HG02678 (cell line): ENCODE data around the gene EPS8L2.

ENCODE experiments used
- ATAC-seq: cut with Tn5 transposase; IDR thresholded peaks from one replicate; pipeline ENCODE4 v1.9.1; 2021; ENCODE audit warnings: mild to moderate bottlenecking, moderate library complexity; ENCODE audit not compliant: unreplicated experiment

EPS8L2 gene

GRCh38 chr11:705646-706438, at the start of gene EPS8L2:
Gene EPS8L2, plus strand, starts transcription at chr11:706231. Its CDS starts 3,177 bp downstream, at chr11:709408.
- ATAC-seq, result no peak

- no peak for ATAC-seq
Measured at GRCh38 chr11:656426-656825, 49.6 kb upstream of the EPS8L2 start.

- ATAC-seq, result no peak
Measured at GRCh38 chr11:656866-657265, 49.2 kb upstream of the EPS8L2 start.

GRCh38 chr11:657691-658126, 48.3 kb upstream of the EPS8L2 start:
- ATAC-seq, result no peak

- no peak for ATAC-seq
Measured at GRCh38 chr11:659532-660085, 46.4 kb upstream of the EPS8L2 start.

- ATAC-seq, result no peak
Measured at GRCh38 chr11:660281-660680, 45.8 kb upstream of the EPS8L2 start.

GRCh38 chr11:660681-661444, 45.2 kb upstream of the EPS8L2 start:
- ATAC-seq, result no peak

GRCh38 chr11:662689-663274, 43.2 kb upstream of the EPS8L2 start:
- ATAC-seq, result no peak

GRCh38 chr11:665062-665703, 40.8 kb upstream of the EPS8L2 start:
- no peak for ATAC-seq

GRCh38 chr11:665704-666281, 40.2 kb upstream of the EPS8L2 start:
- ATAC-seq, result no peak

GRCh38 chr11:673866-674265, 32.2 kb upstream of the EPS8L2 start:
- no peak for ATAC-seq

GRCh38 chr11:674406-674805, 31.6 kb upstream of the EPS8L2 start:
- ATAC-seq, result no peak

GRCh38 chr11:678297-678696, 27.7 kb upstream of the EPS8L2 start:
- no peak for ATAC-seq

- ATAC-seq, result no peak
Measured at GRCh38 chr11:679271-680207, 26.5 kb upstream of the EPS8L2 start.

GRCh38 chr11:680476-680875, 25.6 kb upstream of the EPS8L2 start:
- ATAC-seq, result no peak

GRCh38 chr11:680970-681369, 25.1 kb upstream of the EPS8L2 start:
- ATAC-seq, result no peak

- ATAC-seq, result no peak
Measured at GRCh38 chr11:686451-687243, 19.4 kb upstream of the EPS8L2 start.

GRCh38 chr11:687751-688150, 18.3 kb upstream of the EPS8L2 start:
- ATAC-seq, result no peak

- no peak for ATAC-seq
Measured at GRCh38 chr11:688681-689080, 17.4 kb upstream of the EPS8L2 start.
